Mucosa of rectum (tissue), 2 donors: ENCODE data around the gene PAQR9.
"Not testable (repeated sequence)": the region's sequence is repeated elsewhere in the genome, so short reads cannot be mapped to it uniquely, and the experiment has no call there.

Source experiments
- H3K27ac ChIP-seq, 2 donors: one replicate each; pipeline ENCODE4 v1.7.0; 2013; ENCODE audit warnings: inconsistent platforms in 2 of 2, low read depth in 2 of 2, low read length in 2 of 2
- H3K27me3 ChIP-seq, 2 donors: one replicate each; pipeline ENCODE4 v1.7.0; 2013; ENCODE audit warnings: low read length in 2 of 2; ENCODE audit not compliant: control insufficient read depth in 2 of 2, insufficient read depth in 2 of 2
- H3K36me3 ChIP-seq, 2 donors: one replicate each; pipeline ENCODE4 v1.7.0; 2013; ENCODE audit warnings: low read length in 2 of 2; ENCODE audit not compliant: control insufficient read depth in 2 of 2, insufficient read depth in 2 of 2
- H3K4me1 ChIP-seq, 2 donors: one replicate each; pipeline ENCODE4 v1.7.0; 2013; ENCODE audit warnings: low read length in 2 of 2, mild to moderate bottlenecking in 1 of 2; ENCODE audit not compliant: control insufficient read depth in 2 of 2, insufficient read depth in 2 of 2
- H3K4me3 ChIP-seq, 2 donors: one replicate each; pipeline ENCODE4 v1.7.0; 2013; ENCODE audit warnings: low read length in 2 of 2
- H3K9ac ChIP-seq, 2 donors: one replicate each; pipeline ENCODE4 v1.7.0; 2013; ENCODE audit warnings: low read length in 2 of 2, low read depth in 1 of 2, mild to moderate bottlenecking in 1 of 2
- H3K9me3 ChIP-seq, 2 donors: one replicate each; pipeline ENCODE4 v1.7.0; 2013; ENCODE audit warnings: low read length in 2 of 2; ENCODE audit not compliant: control insufficient read depth in 2 of 2
- donor health status: healthy.
- donor health status: Normal muscosa, but diverticular disease.

PAQR9 gene

GRCh38 chr3:142999881-143000280 is 36.4 kb upstream of the PAQR9 start:
- Histone ChIP-seq H3K4me1 (peaks cover 4 to 15% of the 10 kb centered on the region in 2 donors), H3K9ac (no peak overlapping the region), H3K4me3 (peak overlapping the region in 1 of 2 donors; percentile 94), H3K27ac (no peak overlapping the region), H3K9me3 (no peaks in the 10 kb centered on the region), H3K27me3 (no peaks in the 10 kb centered on the region), H3K36me3 (no peaks in the 10 kb centered on the region)

- no peak overlapping the region for H3K27ac ChIP-seq
- H3K4me3 ChIP-seq = no peak overlapping the region
- no peaks in the 10 kb centered on the region for H3K36me3 ChIP-seq
- no peaks in the 10 kb centered on the region for H3K27me3 ChIP-seq
- no peak overlapping the region for H3K9ac ChIP-seq
- H3K9me3 ChIP-seq = no peaks in the 10 kb centered on the region
- peaks cover 4 to 15% of the 10 kb centered on the region in 2 donors for H3K4me1 ChIP-seq
Measured at GRCh38 chr3:142998439-142998838, 35.0 kb upstream of the PAQR9 start.

- Histone ChIP-seq H3K4me1 (peaks cover 4 to 8% of the 10 kb centered on the region in 2 donors), H3K27me3 (no peaks in the 10 kb centered on the region), H3K4me3 (no peak overlapping the region), H3K9ac (no peak overlapping the region), H3K27ac (no peak overlapping the region), H3K9me3 (no peaks in the 10 kb centered on the region), H3K36me3 (no peaks in the 10 kb centered on the region)
Measured at GRCh38 chr3:142997330-142997729, 33.9 kb upstream of the PAQR9 start.

DNA sequence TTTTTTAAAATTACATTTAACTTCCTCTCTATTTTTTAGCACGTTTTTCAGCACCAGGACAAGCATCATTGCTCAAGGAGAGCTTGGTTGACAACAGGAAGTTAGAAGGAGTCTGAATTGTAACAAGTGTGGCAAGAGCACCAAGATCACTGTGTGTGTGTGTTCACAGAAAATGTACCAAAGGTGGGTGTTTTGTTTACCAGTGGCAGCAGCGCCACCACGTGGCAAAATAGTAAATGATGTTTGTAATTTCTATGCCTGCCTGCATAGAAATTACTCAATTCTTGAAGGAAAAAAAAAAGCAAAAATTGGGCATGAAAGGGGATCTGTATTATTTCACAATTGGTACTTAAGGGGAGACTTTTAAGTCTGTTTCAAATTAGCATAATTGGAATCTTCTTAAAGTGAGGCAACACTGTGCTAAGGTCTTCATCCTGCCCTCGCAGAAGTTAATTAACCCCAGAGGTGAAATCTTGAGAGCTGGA is 30.5 kb upstream of the PAQR9 start:
- H3K36me3 ChIP-seq = no peaks in the 10 kb centered on the region
- H3K27ac ChIP-seq = no peak overlapping the region
- no peaks in the 10 kb centered on the region for H3K27me3 ChIP-seq
- no peaks in the 10 kb centered on the region for H3K4me1 ChIP-seq
- no peak overlapping the region for H3K9ac ChIP-seq
- H3K9me3 ChIP-seq = no peaks in the 10 kb centered on the region
- no peak overlapping the region for H3K4me3 ChIP-seq

DNA sequence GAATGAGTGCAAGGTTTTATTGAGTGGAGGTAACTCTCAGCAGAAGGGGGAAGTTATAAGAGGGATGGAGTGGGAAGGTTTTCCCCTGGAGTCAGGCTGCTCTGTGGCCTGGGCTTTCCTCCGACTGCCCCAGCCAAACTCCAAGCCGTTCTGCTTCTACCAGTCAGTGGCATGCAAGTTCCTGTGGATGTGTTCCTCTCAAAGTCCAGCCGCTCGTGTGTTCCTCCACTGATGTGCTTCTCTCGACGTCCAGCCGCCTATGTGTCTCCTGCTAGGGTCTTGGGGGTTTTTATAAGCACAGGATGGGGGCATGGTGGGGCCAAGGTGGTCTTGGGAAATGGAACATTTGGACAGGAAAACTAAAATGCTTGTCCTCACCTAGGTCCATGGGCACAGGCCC is 28.8 kb upstream of the PAQR9 start:
- Histone ChIP-seq H3K4me1 (no peaks in the 10 kb centered on the region), H3K36me3 (no peaks in the 10 kb centered on the region), H3K27ac (no peak overlapping the region), H3K27me3 (no peaks in the 10 kb centered on the region), H3K9me3 (no peaks in the 10 kb centered on the region), H3K4me3 (no peak overlapping the region), H3K9ac (no peak overlapping the region)

GRCh38 chr3:142990721-142991120 is 27.2 kb upstream of the PAQR9 start:
- Histone ChIP-seq H3K27ac (no peak overlapping the region), H3K36me3 (no peaks in the 10 kb centered on the region), H3K4me1 (no peaks in the 10 kb centered on the region), H3K4me3 (no peak overlapping the region), H3K27me3 (no peaks in the 10 kb centered on the region), H3K9ac (no peak overlapping the region), H3K9me3 (no peaks in the 10 kb centered on the region)

DNA sequence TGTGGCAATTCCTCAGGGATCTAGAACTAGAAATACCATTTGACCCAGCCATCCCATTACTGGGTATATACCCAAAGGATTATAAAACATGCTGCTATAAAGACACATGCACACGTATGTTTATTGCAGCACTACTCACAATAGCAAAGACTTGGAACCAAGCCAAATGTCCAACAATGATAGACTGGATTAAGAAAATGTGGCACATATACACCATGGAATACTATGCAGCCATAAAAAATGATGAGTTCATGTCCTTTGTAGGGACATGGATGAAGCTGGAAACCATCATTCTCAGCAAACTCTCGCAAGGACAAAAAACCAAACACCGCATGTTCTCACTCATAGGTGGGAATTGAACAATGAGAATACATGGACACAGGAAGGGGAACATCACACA is 25.4 kb upstream of the PAQR9 start:
- H3K27ac ChIP-seq = not testable (repeated sequence)

GRCh38 chr3:142988221-142988620 is 24.7 kb upstream of the PAQR9 start:
- H3K4me3 ChIP-seq, H3K9me3 ChIP-seq, H3K27me3 ChIP-seq, H3K4me1 ChIP-seq, H3K27ac ChIP-seq, H3K36me3 ChIP-seq, H3K9ac ChIP-seq: not testable (repeated sequence)

More for the DNA sequence above, 25.4 kb upstream of the PAQR9 start:
- H3K9ac ChIP-seq, H3K36me3 ChIP-seq, H3K27me3 ChIP-seq, H3K4me1 ChIP-seq, H3K9me3 ChIP-seq, H3K4me3 ChIP-seq: not testable (repeated sequence)

- H3K27me3 ChIP-seq = no peaks in the 10 kb centered on the region
- no peaks in the 10 kb centered on the region for H3K36me3 ChIP-seq
- H3K9ac ChIP-seq = no peak overlapping the region
- H3K4me1 ChIP-seq = no peaks in the 10 kb centered on the region
- no peak overlapping the region for H3K4me3 ChIP-seq
- H3K9me3 ChIP-seq = no peaks in the 10 kb centered on the region
- no peak overlapping the region for H3K27ac ChIP-seq
Measured at GRCh38 chr3:142987707-142988106, 24.2 kb upstream of the PAQR9 start.

DNA sequence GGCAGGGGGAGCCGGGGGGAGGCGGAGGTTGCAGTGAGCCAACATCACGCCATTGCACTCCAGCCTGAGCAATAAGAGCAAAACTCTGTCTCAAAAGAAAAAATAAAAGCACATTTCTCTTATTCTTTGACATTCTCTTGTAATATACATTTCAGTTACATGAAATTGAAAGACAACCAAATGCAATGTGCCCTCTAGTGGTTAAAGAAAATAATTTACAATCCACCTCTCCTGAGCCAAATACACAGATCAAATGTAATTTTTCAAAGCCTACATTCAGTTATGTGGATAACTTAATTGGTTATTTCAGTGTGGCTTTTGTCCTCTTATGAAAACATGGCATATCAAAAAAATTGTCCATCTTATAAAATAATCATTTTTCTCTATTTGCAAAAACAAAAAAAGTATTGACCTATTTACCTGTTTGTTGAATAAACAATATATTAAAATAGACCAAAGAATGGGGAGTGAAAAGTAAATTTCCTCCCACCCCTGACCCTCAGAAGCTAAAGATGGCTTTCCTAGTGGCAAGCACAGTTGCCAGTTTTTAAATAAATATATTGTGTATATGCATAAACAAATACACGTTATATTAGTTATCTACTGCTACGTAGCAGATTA is 23.7 kb upstream of the PAQR9 start:
- H3K27me3 ChIP-seq = no peaks in the 10 kb centered on the region
- no peak overlapping the region for H3K4me3 ChIP-seq
- H3K9ac ChIP-seq = no peak overlapping the region
- no peaks in the 10 kb centered on the region for H3K36me3 ChIP-seq
- no peaks in the 10 kb centered on the region for H3K9me3 ChIP-seq
- H3K27ac ChIP-seq = no peak overlapping the region
- H3K4me1 ChIP-seq = no peaks in the 10 kb centered on the region

- no peaks in the 10 kb centered on the region for H3K4me1 ChIP-seq
- no peaks in the 10 kb centered on the region for H3K9me3 ChIP-seq
- H3K9ac ChIP-seq = no peak overlapping the region
- no peaks in the 10 kb centered on the region for H3K27me3 ChIP-seq
- H3K36me3 ChIP-seq = no peaks in the 10 kb centered on the region
- H3K4me3 ChIP-seq = no peak overlapping the region
- no peak overlapping the region for H3K27ac ChIP-seq
Measured at GRCh38 chr3:142984255-142984654, 20.8 kb upstream of the PAQR9 start.
